NOMO-1 (cell line): ENCODE results near the gene HCAR3.
A peak's percentile ranks its signal among the peaks of the same experiment; 100 is the strongest.
"Not testable (repeated sequence)": the region's sequence is repeated elsewhere in the genome, so short reads cannot be mapped to it uniquely, and the experiment has no call there.

ENCODE experiments used
- DNase-seq, 2 experiments: peaks; one replicate each; lab custom pipeline; 2025; ENCODE audit not compliant: unreplicated experiment in 2 of 2; lab: John Stamatoyannopoulos, UW

Gene HCAR3

DNA sequence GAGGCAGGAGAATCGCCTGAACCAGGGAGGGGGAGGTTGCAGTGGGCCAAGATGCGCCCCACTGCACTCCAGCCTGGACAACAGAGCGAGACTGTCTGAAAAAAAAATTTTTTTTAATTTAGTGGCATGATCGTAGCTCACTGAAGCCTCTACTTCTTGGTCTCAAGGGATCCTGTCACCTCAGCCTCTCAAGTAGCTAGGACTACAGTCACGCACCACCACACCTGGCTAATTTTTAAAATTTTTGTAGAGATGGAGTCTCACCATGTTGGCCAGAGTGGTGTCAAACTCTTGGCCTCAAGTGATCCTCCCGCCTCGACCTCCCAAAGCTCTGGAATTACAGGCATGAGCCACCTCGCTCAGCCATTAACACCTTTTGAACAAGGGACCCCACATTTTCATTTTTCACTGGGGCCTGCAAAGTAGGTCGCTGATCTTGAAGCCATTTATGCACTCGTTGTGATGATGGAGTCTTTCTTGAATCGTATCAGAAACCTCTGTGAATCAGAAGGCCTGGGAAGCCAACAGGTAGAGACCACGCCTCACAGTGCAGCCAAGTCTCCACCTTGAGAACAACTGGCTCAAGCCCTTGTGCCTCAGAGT is 8.1 kb upstream of the HCAR3 start:
- DNase-seq: no peak

- peak; percentile 21 to 50 for DNase-seq
These were observed 5.8 kb upstream of the HCAR3 start for GRCh38 chr12:122722387-122722786.

GRCh38 chr12:122721057-122721545 is 4.5 kb upstream of the HCAR3 start:
- DNase-seq: no peak

- DNase-seq: not testable (repeated sequence)
These were observed 1.4 kb downstream of the HCAR3 start for GRCh38 chr12:122715211-122715610.

DNA sequence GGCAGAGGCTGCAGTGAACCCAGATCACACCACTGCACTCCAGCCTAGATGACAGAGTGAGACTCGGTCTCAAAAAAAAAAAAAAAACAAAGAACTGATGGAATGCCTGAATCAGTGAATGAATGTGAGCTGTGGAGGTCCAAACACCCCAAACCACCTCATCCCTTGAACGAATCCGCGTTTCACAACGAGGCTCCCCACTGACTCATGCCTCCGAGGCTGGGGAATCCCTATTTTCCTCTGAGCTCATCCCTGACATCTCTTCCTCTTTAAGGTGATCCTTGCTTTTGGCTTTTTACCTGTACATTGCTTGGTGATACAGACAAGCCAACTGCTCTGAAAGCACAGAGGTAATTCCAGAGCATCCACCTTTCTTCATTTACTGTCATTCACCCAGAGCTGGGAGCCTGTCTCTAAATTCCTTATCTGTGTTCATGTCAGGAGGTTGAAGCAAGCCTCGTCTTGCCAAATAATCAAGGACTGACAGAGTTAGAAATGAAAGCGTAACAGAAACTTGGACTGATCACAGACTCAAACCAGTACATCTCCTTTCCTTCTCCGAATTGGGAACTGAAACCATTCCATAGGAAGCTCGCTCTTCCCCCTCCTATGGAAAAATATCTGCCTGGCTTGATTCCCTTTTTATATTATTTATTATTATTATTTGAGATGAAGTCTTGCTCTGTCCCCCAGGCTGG is 3.0 kb downstream of the HCAR3 start:
- not testable (repeated sequence) for DNase-seq

DNA sequence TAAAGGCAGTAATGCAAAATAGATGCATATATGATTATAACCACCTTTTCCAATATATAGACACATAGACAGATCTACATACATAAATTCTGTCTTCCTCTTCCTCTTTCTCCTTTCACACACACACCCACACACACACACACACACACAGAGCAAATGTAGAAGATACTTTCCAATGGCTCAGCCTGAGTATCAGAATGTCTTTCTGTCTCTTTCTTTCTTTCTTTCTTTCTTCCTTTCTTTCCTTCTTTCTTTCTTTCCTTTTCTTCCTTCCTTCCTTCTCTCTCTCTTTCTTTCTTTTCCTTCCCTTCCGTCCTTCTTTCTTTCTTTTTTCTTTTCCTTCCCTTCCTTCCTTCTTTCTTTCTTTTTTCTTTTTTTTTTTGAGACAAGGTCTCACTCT is 5.3 kb downstream of the HCAR3 start:
- DNase-seq: peak; percentile 75 to 85

GRCh38 chr12:122710341-122710740 is 6.3 kb downstream of the HCAR3 start:
- not testable (repeated sequence) for DNase-seq

DNA sequence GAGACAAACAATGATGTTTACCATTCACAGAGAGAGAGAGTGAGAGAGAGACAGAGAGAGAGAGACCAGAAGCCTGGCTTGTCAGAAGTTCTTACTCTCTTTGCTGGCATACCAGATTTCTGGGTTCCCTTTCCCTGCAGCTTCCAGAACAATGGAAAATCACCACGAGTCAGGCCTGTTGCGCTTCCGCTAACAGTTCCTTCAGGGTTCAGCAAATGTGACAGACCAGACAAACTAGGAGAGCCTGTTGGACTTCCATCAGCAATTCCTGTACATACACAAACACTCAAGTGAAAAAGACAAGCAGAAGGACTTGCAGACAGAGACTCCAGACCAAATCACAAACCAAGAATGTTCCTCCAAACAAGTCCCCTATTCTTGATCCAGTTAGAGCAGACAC is 7.3 kb downstream of the HCAR3 start:
- DNase-seq: not testable (repeated sequence)

- DNase-seq: not testable (repeated sequence)
These were observed 12.8 kb downstream of the HCAR3 start for GRCh38 chr12:122703841-122704240.

GRCh38 chr12:122702890-122703611 is 13.6 kb downstream of the HCAR3 start, which contains the start of gene HCAR2:
TSS of gene HCAR2 (minus strand) at chr12:122703357. CDS start at chr12:122703283, 74 bp downstream.
- DNase-seq: peak; percentile 75 to 96

DNA sequence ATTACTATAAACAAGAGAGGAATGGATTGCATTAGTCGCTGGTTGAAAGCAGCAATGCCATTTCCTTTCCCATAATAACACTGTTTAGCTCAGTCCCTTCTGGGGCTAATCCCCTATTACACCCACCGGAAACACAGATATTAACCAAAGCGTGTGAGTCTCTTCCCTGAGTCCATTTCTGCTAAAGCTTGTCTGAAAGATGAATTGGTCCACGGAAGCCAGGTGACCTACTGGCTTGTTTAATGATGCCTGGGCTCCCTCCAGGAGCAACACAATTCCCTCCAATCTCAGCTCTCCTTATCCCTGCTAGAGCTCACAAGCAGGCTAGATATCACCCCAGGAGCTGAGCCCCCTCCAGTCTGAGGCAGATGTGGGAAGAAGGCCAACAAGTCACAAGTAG is 15.1 kb downstream of the HCAR3 start:
- DNase-seq: not testable (repeated sequence)

- not testable (repeated sequence) for DNase-seq
These were observed 16.4 kb downstream of the HCAR3 start for GRCh38 chr12:122700038-122700710.

GRCh38 chr12:122696922-122697321 is 19.7 kb downstream of the HCAR3 start:
- DNase-seq: not testable (repeated sequence)

DNA sequence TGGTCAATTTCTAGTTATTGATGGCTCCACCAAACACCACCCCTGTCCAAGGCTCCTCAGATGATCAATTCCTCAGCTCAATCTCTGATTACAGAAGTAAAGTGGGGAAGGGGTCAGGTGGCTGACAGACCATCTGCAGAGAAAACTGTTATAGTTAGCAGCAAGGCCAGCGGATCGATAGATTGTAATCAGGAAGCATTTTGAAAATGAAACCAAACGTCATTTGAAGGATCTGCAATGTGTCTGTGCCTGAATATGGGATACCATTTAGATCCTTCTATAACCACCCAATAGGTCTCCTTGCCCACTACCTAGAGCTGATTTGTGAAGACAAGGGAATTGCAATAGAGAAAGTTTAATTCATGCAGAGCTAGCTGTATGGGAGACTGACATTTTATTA is 25.0 kb downstream of the HCAR3 start:
- no peak for DNase-seq

GRCh38 chr12:122688291-122688690 is 28.3 kb downstream of the HCAR3 start:
- no peak for DNase-seq

- DNase-seq: no peak
These were observed 29.5 kb downstream of the HCAR3 start for GRCh38 chr12:122687086-122687485.

DNA sequence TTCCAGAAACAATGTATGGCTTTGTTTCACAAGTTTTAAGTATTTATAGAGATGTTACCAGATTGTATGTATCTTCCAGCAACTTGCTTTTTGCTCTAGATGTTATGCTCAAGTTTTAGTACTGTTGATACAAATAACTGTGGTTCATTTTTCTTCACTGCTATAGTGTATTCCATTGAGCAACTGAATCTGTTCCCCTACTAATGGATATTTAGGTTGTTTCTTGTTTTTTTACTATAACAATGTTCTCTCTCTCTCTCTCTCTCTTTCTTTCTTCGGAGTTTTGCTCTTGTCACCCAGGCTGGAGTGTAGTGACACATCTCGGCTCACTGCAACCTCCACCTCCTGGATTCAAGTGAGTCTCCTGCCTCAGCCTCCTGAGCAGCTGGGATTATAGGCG is 30.1 kb downstream of the HCAR3 start:
- DNase-seq: no peak

DNA sequence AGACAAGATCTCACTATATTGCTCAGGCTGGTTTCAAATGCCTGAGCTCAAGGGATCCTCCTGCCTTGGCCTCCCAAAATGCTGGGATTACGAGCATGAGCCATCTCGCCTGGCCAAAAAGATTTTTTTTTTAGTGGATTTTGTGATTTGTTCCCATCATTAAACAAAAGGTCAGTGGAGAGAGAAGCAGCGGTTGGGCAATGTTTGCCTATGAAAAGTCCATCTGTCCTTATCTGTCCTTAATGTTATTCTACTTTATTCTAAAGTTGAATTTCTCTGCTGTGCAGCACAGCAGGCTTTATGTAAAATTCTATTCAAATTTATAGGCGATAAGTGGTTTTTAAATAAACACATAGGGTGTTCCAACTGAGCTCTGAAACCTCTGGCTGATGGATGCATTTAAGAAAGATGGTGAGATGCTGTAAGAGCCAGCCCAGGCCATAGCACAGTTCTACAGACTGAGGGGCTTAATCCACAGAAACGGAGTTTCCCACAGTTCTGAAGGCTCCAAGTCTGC is 32.3 kb downstream of the HCAR3 start:
- no peak for DNase-seq

DNA sequence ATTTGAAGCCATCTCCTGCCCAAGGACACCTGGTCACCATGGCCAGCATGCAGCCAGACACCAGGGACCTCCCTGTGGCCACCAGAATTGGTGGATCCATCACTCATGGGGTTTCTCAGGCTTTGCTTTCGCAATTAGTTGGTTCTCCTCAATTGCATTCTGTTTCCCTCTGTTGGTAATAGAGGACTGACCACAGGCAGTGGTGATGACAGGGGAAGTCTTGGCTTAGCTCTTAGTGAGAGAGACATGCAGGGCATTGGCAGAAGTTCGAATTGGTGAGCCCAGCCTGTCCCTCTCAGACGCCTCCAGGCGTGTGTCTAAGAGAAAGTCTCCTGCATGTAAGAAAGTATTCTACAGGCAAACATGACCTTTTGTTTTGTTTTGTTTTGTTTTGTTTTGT is 34.8 kb downstream of the HCAR3 start:
- DNase-seq: peak; percentile 64 to 94

- DNase-seq: not testable (repeated sequence)
These were observed 35.6 kb downstream of the HCAR3 start for GRCh38 chr12:122680989-122681388.

GRCh38 chr12:122676781-122677180 is 39.8 kb downstream of the HCAR3 start:
- DNase-seq: not testable (repeated sequence)
